Ovary (tissue), 9 donors: ENCODE results near the gene NBPF20. TPM values are rescaled to one million over a fixed set of nuclear protein-coding genes. Genes with fewer than 3 reads are reported as not detected.
"Not testable (repeated sequence)": the region's sequence is repeated elsewhere in the genome, so short reads cannot be mapped to it uniquely, and the experiment has no call there.

Experiments used
- DNase-seq, 5 donors: peaks; one replicate each; pipeline ENCODE4 v3.0.0-alpha.2; 2019 to 2020
- H3K27ac ChIP-seq, 2 donors: fragments of 200-600 bp; one replicate each; pipeline versions ENCODE4 v1.5.1 to v1.8.0; 2019 to 2022
- H3K27me3 ChIP-seq: fragments of 200-600 bp; one replicate; pipeline ENCODE4 v1.8.0; 2022
- H3K36me3 ChIP-seq: fragments of 200-600 bp; sonication (generic); one replicate; pipeline ENCODE4 v1.5.1; 2019
- H3K4me1 ChIP-seq: one replicate; pipeline ENCODE4 v1.8.1; 2013; ENCODE audit warnings: mild to moderate bottlenecking, moderate library complexity; ENCODE audit not compliant: insufficient read depth
- H3K4me3 ChIP-seq: fragments of 200-600 bp; sonication (generic); one replicate; pipeline ENCODE4 v1.5.1; 2017
- H3K9me3 ChIP-seq, 2 donors: fragments of 200-600 bp in 1 of 2; sonication (generic) in 1 of 2; one replicate each; pipeline versions ENCODE4 v1.5.1 to v1.8.1; 2013 to 2019; ENCODE audit warnings: mild to moderate bottlenecking in 1 of 2, moderate library complexity in 1 of 2
- WGBS, 3 donors: extraction: QIAGEN DNeasy Blood & Tissue Kit in 1 of 3; methylation state at CpG; one replicate each; pipeline versions ENCODE4 v1.1.5 to v1.1.7; 2013 to 2017; 5-methylcytosine and 5-hydroxymethylcytosine counted together
- intact Hi-C, 4 donors: fragments of 100-400 bp; cut with DNase I; formaldehyde crosslinking; loops; one replicate each; pipeline versions ENCODE4 v1.11.0 to v1.15.1; 2022 to 2023
- polyA plus RNA-seq, 2 donors: library from polyadenylated mRNA; stranded (reverse); fragments of 200-250 nt in 1 of 2; fragments of 350-450 nt in 1 of 2; fragmentation: Illumina TruSeq in 1 of 2; extraction: RNeasy Lipid Tissue Mini Kit (QIAGEN cat#74804) in 1 of 2; gene quantifications; one replicate each; pipeline ENCODE4 v1.2.3, GENCODE V29; 2013 to 2014
- small RNA-seq: library from RNA; depleted of rRNA; stranded (forward); fragments of <200 nt; gene quantifications from one replicate; pipeline ENCODE3, GENCODE V24; 2016
- total RNA-seq, 7 donors: library from RNA; depleted of rRNA in 2 of 7; stranded (reverse); fragments of >200 nt in 2 of 7; fragmentation: NEBNext Ultra II Directional in 3 of 7; extraction: Animal tissue kit (Norgen Biotek cat#: 25700) in 3 of 7; gene quantifications; one replicate each; pipeline versions ENCODE4 v1.1.0 to v1.2.4, GENCODE V29; 2016 to 2023
- donor health status: DM: no; HTN: no; CAD: no; lungs with moderate emphysema.
- donor health status: DM: no; HTN: no; CAD: no.
- donor health status: Bipolar disorder and iron deficiency.
- donor health status: DM: yes; HTN: yes; CAD: no.
- donor health status: DM: no; HTN: no; CAD: no.
- donor health status: DM: yes; HTN: yes; CAD: no.

Gene NBPF20
- total and polyA plus RNA-seq, 9 donors, result 0.48 to 4.9 (median 2.3) TPM

GRCh38 chr1:145424612-145425435, 579 bp downstream of the NBPF20 start:
- H3K27me3 ChIP-seq, H3K27ac ChIP-seq, intact Hi-C loops, DNase-seq, H3K36me3 ChIP-seq, H3K4me1 ChIP-seq: not testable (repeated sequence)
- H3K9me3 ChIP-seq, result peaks cover 0 to 11% of the 10 kb centered on the region in 2 donors
- 0 to 1% (median 0%) methylated on average over 26 to 37 of the region's 59 CpGs for WGBS, 3 donors
- peak overlapping the region; percentile 48 for H3K4me3 ChIP-seq

DNA sequence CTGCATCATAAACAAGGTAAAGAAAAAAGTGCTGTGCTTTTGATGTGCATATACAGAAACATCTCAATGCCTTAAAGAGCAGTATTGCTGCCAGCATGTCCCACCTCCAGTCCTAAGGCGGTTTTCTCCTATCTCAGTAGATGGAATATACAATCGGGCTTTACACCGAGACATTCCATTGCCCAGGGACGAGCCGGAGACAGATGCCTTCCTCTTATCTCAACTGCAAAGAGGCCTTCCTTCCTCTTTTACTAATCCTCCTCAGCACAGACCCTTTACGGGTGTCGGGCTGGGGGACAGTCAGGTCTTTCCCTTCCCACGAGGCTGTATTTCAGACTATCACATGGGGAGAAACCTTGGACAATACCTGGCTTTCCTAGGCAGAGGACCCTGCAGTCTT, 10.3 kb downstream of the NBPF20 start:
- intact Hi-C loops, H3K9me3 ChIP-seq, H3K36me3 ChIP-seq, H3K27ac ChIP-seq, H3K4me1 ChIP-seq, H3K4me3 ChIP-seq, H3K27me3 ChIP-seq, DNase-seq: not testable (repeated sequence)
- 72 to 80% (median 74%) methylated on average over 6 of the region's 8 CpGs for WGBS, 3 donors

- H3K36me3 ChIP-seq, H3K27ac ChIP-seq, DNase-seq, intact Hi-C loops, H3K27me3 ChIP-seq, H3K9me3 ChIP-seq, H3K4me1 ChIP-seq, H3K4me3 ChIP-seq: not testable (repeated sequence)
- 92 to 93% (median 93%) methylated on average over 14 of the region's 14 CpGs for WGBS, 3 donors
Measured at GRCh38 chr1:145407266-145407665, 18.1 kb downstream of the NBPF20 start.

- H3K4me3 ChIP-seq, DNase-seq, H3K27ac ChIP-seq, H3K36me3 ChIP-seq, H3K4me1 ChIP-seq, H3K9me3 ChIP-seq, H3K27me3 ChIP-seq, intact Hi-C loops: not testable (repeated sequence)
- 19 to 32% (median 22%) methylated on average over 4 to 7 of the region's 7 CpGs for WGBS, 3 donors
Measured at GRCh38 chr1:145404949-145405348, 20.5 kb downstream of the NBPF20 start.

- 85 to 92% (median 90%) methylated on average over 6 of the region's 6 CpGs for WGBS, 3 donors
- H3K4me1 ChIP-seq, intact Hi-C loops: not testable (repeated sequence)
Measured at GRCh38 chr1:145400701-145401100, 24.7 kb downstream of the NBPF20 start.

More at GRCh38 chr1:145400701-145401100, 24.7 kb downstream of the NBPF20 start:
- H3K36me3 ChIP-seq, H3K27me3 ChIP-seq, H3K27ac ChIP-seq, DNase-seq, H3K9me3 ChIP-seq, H3K4me3 ChIP-seq: not testable (repeated sequence)

Small RNA genes within 50 kb of the gene (small RNA-seq; reads per million reads assigned to genes)
- gene RF00003, result not detected

Other genes with a start within 250 kb of the NBPF20 start
- not detected for gene PPIAL4D, start 183.4 kb downstream of the NBPF20 start, total RNA-seq
- not detected for gene PPIAL4D, start 183.4 kb downstream of the NBPF20 start, polyA plus RNA-seq
- 10 to 100 TPM; 13.5 to 23.1 (median 18.9) TPM for gene GPR89A, start 182.4 kb upstream of the NBPF20 start, total RNA-seq
- 10 to 100 TPM; 12.5 to 21.5 TPM for gene GPR89A, start 182.4 kb upstream of the NBPF20 start, polyA plus RNA-seq